Left renal pelvis (tissue), 4 donors: ENCODE data around the gene PPP4R4. TPM values are rescaled to one million over a fixed set of nuclear protein-coding genes. Genes with fewer than 3 reads are reported as not detected.
"Not testable (repeated sequence)": the region's sequence is repeated elsewhere in the genome, so short reads cannot be mapped to it uniquely, and the experiment has no call there.

Experiments used
- DNase-seq, 4 donors: peaks; one replicate each; pipeline ENCODE4 v3.0.0-alpha.2; 2013; ENCODE audit warnings: low read depth in 4 of 4, low spot score in 3 of 4
- polyA plus RNA-seq, 4 donors: library from polyadenylated mRNA; unstranded; fragments of 120-200 nt; gene quantifications; one replicate each; pipeline ENCODE4 v1.2.1, GENCODE V29; 2013; ENCODE audit not compliant: insufficient read length in 4 of 4

PPP4R4 gene
- polyA plus RNA-seq, 4 donors, result 0.12 to 0.29 (median 0.18) TPM

DNA sequence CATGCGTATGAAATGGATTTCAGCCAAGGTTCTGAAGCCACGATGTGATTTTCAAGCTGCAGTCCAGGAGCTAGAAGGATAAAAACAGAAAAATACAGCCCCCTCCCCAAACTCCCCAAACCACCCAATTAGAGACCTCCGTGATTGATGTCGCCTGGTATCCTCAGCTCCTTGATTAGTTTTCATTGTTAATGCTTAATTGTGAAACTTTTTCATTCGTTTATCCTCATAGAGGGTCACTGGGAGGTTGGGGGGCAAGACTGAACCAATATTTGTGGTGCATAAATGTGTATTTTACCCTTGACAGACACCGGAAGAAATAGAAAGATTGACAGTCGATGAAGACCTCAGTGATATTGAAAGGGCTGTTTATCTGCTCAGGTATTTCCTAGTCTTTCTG lies 1.6 kb downstream of the PPP4R4 start:
- DNase-seq, result no peak

DNA sequence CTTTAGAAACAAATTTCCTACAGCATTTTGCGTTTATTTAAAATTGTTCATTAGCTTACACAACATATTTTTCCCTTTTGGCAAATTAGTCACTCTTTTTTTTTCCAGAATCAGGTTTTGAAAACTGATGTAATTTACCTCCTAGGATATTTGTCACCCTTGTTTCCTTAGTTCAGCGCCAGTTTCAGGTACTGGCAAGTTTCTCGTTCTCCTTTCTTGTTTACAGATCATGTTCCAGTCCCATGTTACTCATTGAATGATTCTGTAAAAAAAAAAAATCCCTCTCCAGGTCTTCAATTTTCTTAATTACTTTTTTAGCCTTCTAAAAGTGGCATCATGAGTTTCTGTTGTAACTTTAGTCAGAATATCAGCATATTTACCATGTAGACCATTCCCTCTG lies 2.7 kb downstream of the PPP4R4 start:
- DNase-seq, result no peak

DNA sequence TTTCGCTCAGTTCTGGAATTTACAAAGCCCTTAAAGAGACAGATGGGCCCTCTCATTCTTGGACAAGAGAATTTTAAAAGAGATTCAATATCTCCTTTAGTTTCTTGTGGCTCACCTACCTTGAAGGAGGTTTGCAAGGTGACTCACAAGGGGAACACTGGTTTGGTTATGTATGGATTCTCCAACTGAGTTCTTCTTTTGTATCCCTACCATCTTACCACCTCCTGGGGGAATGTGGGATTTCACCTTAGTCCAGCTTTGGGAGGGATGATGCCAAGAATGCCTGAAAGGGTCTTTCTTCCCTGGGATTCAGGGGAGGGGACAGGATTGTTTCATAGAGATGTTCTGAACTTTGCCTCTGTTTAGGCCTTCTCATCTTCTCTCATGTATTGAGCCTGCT lies 3.7 kb downstream of the PPP4R4 start:
- DNase-seq, result no peak

DNA sequence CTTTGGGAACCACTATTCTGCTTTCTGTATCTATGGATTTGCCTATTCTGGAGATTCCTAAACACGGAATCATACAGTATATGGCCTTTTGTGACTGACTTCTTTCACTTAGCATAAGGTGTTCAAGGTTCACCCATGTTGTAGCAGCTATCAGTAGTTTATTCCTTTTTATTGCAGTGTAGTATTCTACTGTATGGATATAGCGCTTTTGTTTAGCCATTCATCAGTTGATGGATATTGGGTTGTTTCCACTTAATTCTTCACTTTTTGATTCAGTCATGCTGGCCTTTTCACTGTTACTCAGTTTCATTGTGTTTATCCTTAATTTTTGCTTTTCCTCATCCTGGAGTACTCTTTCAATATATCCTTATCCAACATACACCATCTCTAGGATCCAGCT lies 5.1 kb downstream of the PPP4R4 start:
- DNase-seq, result no peak

DNA sequence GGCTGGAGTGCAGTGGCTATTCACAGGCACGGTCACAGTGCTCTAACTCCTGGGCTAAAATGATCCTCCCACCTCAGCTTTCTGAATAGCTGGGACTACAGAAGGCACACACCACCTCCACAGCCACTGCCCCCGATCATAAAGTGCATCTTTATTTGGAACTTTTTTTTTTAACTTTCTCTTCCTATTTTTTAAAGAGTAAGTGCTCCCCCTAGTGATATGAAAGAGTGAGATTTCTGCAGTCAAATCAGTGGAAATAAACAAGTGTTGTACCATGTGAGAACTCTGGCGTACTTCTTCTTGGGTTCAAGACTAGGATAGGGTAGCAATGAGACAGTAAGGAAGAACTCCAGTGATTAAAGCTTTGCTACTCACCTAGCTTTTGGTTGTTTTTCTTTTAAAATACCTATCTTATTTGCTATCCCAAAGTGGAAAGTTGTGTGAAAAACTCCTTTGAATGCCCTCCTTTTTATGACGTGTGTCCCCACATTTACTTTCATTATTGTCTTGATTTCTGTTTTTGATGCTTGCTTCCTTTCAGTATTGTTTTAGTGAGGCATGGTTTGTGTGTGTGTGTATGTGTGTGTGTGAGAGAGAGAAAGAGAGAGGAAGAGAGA lies 6.6 kb downstream of the PPP4R4 start:
- DNase-seq, result no peak

DNA sequence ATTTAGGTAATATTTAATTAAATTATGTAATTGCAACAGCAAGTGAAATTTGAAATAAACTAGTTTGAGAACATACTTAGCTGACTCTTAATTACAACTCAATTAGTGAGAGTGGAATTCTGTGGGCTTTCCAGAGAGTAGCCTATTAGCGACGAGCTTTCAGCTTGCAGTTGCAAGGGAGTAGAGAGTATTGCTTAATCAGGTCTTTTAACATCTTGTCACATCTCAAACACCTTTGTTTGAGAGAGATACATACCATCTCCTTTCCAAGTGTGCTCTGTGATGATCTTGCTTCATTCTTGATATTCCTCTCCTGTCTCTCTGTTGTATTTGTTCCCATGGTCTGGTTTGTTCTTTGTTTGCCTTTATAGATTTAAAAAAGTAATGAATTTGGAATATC lies 7.7 kb downstream of the PPP4R4 start:
- no peak for DNase-seq

DNA sequence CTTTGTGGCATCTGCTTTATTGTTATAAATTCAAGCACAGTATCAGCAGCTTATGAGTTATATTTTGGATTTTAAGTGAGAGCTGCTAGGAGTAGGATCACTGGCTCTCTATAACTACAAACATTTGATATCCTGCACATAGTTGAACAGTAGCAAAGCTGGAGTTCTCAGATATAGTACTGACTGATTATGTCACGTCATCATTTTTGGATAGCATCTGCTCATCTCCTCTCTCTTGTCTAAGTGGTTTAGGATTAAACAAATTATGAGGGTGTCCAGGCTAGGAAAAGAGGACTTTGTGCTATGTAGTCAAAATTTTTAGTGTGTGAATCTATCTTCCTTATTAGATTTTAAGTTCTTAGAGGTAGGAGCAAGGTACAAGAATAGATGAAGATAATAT lies 18.4 kb downstream of the PPP4R4 start:
- DNase-seq, result no peak

DNA sequence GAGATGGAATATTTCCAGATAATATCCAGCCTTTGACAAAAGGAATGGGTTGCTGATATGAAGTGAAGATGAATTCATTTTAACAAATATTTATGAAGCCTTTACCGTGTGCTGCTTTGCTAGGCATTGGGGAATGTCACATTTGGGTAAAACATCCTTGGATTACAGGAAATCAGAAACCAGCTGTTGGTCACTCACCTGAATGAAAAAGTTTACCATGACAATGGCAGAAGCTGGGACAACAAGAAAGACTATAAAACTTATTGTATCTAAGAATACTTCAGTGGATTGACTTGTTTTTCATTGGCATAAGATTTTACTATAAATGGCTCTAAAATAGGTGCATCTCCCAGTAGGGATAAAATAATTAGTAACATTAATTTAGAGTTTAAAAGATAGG lies 19.7 kb downstream of the PPP4R4 start:
- no peak for DNase-seq

DNA sequence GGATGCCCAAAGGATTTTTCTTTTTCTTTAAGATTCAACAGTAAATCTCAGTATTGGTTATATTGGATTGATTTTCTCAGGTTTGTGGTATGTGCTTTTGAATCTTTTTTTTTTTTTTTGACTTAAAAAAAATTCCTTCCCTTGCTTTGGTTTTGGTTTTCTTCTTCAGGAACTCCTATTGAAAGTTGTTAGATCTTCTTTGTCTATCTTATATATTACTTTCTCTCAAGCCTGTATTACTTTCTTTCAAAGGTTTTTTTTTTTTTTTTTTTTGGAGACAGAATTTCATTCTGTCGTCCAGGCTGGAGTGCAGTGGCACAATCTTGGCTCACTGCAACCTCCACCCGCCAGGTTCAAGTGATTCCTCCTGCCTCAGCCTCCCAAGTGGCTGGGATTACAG lies 21.9 kb downstream of the PPP4R4 start:
- no peak for DNase-seq

DNA sequence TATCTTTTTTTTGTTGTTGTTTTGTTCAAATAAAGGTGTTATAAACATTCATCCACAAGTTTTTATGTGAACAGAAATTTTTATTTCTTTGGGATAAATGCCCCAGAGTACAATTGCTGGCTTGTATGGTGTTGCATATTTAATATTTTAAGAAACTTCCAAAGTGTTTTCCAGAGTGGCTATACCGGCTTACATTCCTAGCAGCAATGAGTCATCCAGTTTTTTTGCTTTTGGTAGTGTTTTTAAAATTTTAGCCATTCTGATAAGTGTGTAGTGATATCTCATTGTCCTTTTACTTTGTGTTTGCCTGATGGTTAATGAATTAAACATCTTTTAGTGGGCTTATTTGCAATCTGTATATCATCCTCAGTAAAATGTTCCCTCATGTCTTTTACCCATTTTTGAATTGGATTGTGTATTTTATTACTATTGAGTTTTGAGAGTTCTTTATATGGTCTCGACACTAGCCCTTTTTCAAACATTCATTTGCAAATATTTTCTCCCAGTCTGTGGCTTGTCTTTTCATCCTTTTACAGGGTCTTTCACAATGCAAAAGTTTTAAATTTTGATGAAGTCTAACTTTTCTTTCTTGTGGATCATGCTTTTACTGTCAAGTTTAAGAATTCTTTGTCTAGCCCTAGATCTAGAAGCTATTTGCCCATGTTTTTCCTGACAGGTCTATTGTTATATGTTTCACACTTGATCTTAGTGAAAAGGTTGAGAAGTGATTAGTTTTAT lies 29.5 kb downstream of the PPP4R4 start:
- DNase-seq, result no peak

DNA sequence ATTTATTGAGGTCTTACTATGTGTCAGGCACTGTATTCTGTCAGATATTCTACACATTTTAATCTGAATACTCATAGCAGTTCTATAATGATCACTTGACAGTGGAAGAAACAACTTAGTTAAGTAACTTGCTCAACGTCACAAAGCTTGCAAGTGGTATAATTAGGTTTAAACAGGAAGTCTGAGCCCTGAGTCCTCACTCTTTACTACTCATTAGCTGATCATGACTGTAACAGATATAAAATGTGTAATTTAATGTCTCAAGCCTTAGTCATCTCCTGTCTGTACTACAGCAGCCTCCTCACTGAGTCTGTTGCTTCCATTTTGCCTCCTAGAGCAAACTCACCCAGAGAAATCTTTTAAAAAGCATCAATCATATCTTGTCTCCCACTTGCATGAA lies 38.9 kb downstream of the PPP4R4 start:
- DNase-seq, result no peak

DNA sequence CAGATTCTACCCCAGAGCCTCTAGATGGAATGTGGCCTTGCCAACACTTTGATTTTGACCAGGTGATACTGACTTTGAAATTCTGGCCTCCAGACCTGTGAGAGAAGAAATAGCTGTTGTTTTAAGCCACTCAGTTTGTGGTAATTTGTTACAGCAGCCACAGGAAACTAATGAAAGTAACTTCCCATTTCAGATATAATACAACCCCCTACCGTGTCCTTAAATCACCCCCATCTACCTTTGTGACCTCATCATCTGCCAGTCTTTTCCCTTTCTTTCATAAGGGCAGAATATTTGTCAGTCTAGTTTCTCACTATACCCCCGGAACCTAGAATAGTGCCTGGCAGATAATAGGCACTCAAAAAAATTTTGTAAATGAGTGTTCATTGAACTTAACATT lies 39.6 kb downstream of the PPP4R4 start:
- no peak for DNase-seq

DNA sequence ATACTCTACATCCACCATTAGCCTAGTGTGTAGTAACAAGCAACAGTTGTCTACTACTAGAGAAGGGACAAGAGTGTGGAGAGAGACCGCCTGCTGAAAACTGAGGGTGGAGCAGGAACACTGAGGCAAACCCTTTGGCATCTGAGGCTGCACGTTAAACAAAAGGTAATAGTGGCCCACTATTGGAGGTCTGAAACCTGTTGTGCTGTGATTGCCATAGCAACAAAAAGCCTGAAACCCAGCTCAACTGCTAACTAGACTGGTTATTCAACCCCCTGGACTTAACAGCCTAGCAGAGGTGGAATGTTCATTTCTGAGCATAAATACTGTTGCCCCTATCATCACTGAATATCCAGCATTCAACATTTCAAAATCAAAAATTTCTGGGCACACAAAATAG lies 43.0 kb downstream of the PPP4R4 start:
- DNase-seq, result no peak

DNA sequence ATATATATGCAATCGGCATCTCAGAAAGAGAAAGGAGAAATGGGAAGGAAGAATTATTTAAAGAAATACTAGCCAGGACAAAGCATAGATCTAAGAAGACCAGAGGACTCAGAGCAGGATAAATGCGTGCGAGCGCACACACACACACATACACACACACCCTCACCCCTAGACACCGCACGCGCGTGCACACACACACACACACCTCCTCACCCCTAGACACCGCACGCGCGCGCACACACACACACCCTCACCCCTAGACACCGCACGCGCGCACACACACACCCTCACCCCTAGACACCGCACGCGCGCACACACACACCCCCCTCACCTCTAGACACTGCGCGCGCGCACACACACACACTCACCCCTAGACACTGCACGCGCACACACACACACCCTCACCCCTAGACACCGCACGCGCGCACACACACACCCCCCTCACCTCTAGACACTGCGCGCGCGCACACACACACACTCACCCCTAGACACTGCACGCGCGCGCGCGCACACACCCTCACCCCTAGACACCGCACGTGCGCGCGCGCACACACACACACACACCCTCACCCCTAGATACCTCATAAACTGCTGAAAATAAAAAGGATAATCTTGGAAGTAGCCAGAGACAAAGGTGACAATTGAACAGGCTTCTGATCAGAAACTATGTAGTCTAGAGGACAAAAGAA lies 44.2 kb downstream of the PPP4R4 start:
- DNase-seq, result not testable (repeated sequence)

DNA sequence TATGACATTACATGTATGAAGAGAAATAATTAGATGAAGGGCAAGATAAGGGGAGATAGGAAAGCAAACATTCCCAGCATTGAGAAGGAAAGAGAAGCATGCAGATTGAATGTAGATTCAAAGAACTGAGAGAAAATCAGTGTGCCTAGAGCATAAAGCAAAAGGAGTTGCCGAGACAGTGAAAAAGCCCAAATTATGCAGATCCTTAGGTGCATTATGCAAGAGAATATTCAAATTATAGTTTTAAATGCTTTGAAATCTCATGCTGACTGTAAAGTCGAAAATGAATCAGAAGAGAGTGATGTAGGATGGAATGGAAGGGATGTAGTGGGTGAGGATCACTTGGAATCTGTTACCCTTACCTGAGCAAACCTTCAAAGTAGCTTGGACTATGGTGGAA lies 49.9 kb downstream of the PPP4R4 start:
- DNase-seq, result no peak

DNA sequence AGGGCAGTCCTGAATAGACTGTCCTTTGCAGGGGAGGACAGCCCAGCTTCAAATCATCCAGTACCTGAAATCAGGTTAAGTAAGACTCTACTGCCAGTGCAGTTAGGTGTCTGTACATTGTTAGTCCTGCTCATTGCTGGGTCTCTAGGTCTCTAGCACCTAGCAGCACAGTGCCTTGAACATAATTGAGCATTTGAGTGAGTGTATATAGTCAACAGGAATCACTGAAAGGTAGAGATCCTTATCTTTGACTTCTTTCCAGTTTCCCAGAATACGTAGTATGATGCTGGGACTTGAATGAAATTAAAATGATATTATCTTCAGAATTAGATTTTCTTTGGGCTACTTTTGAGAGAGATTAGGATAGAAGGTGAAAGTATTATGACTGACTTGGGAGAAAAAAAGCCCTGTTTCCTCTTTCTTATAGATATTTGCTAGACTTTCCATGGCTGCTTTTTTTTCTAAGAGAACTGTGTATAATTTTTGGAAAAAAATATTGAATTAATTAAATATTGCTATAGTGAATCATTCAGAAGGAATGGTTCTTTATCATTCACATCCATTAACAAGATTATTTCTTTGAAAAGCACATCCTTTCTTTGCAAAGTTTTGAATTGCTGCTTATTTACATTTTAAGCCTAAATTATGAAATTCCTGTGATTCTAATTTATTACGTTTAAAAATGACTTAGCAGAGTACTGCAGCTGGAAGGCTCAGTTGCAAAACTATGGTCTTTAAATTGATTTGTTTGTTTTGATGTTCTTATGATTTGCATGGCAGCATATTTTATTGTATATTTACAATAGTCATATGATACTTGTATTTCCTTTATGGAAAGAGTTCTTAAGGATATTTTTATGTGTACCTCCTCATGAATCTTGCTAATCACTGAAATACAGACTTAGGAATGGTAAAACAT lies 51.6 kb downstream of the PPP4R4 start:
- no peak for DNase-seq

DNA sequence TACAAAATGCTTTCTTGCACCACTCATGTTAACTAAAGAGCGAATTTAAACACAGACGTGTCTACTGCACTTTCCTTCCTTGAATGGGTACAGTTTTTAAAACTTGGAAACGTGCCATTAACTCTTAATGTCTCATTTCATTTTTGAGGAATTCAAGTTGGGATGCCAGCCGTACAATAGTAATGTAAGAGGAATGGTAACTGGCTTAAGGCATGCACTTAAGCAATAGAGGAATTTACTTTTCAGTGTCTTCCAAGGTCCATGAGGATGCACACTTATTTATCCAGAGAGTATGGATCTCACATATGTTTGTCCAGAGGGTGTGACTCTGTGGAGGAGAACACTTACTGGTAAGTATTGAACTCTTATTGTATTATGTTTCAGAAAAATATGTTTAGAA lies 52.9 kb downstream of the PPP4R4 start:
- DNase-seq, result no peak

DNA sequence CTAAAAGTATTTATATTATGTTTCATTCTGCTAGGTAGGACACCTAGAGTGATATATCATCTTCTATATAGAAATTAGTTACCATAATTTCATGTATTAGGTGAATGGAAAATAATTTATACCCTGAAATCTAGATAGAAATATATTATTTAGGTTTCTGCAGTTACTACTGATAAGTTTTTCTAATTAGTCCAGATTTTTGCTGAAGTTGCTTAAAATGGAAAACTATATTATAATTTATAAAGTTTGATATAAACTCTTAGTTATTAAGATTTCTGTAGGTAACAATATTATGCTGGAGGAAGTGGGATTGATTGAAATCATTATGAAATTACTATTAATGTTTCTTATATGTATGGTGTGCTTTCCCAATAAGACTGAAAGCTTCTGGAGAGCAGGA lies 62.9 kb downstream of the PPP4R4 start:
- no peak for DNase-seq

DNA sequence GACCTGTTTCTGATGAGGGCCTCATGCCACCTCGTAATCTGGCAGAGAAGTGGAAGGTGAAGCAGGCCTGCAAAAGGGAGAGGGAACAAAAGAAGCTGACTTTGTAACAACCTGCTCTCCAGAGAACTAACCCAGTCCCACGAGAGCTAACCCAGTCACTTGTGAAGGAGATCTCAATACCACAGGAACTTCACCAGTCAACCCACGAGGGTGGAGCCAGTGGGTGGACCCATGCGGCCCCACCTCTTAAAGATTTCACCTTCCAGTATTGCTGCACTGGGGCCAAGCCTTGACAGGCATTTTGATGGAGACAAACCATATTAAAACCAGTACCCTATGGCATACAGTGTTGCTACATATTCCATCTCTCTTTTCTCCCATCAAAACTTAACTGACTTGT lies 63.9 kb downstream of the PPP4R4 start:
- DNase-seq, result no peak

DNA sequence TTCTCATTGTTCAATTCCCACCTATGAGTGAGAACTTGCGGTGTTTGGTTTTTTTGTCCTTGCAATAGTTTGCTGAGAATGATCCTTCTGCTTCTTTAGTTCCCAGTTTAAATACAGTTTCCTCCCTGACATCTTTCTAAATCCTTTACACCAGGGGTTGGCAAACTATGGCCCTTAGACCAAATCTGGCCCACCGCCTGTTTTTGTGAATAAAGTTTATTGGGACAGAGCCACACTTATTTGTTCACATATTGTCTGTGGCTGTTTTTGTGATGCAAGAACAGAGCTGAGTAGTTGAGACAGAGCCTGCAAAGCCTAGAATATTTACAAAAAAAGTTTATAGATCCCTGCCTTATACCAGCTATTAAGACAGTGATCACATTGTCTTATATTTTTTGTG lies 65.3 kb downstream of the PPP4R4 start:
- no peak for DNase-seq

DNA sequence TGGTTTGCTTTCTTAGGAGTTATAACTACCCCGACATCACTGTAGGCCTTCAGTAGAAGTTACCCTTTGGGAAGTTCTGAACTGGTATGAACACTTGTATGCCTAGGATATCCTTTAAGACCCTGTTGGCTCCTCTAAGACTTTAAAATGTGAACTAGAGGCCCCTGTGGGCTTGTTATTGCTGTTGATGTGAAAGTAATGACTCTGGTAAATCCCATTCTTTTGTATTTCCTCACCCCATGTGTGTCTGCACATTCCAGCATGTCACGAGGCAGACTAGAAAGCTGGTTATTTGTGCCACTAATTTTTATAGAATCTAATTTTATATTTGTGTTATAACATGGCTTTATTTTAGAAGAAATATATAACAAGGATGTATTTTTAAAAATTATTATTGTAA lies 70.1 kb downstream of the PPP4R4 start:
- DNase-seq, result no peak
